Central memory CD4-positive, alpha-beta T cell (primary cell): Measurements from ENCODE around the gene BCL2L11.

Experiments
- DNase-seq: peaks from one replicate; pipeline ENCODE4 v3.0.0; 2022

BCL2L11 gene

DNA sequence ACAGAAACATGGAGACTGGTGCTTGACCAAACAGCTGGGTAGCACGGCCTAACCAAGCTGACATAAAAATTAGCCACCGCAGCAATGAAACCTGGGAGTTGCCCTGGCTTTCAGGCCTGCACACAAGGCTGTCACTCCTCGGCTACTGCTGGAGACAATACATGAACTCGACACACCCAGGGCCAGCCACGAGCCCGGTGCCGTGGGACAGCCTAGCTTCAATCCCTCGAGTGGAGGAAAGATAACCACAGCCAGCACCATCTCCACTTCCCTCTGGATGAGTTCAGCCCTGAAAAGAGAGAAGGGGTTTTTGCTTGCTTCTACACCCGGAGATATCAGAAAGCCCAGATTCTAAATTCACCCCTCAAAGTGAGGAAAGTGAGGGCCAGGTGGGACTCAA, 78.0 kb downstream of the BCL2L11 start:
- DNase-seq, result no peak

- no peak for DNase-seq
Measured at GRCh38 chr2:111199840-111200239, 79.1 kb downstream of the BCL2L11 start.

- DNase-seq, result no peak
Measured at GRCh38 chr2:111200333-111200881, 79.7 kb downstream of the BCL2L11 start.

GRCh38 chr2:111201214-111201613, 80.5 kb downstream of the BCL2L11 start:
- DNase-seq, result no peak

- no peak for DNase-seq
Measured at GRCh38 chr2:111202266-111203040, 81.7 kb downstream of the BCL2L11 start.

DNA sequence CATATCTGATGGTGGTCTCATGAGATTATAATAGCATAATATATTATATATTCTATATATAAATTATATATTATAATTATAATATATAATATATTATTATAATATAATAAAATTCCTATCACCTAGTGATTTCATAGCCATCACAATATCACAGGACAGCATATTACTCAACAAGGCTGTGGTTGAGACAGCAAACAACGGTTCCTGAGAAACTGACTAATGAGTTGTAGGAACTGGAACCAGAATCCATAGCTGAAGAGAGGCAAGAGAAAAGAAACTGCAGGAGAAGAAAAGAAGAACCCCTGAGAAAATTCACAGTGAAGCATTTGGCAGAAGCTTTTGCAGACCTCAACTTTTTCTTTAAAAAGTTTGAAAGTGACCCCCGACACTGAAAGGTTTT, 84.0 kb downstream of the BCL2L11 start:
- no peak for DNase-seq

- DNase-seq, result no peak
Measured at GRCh38 chr2:111205774-111206173, 85.1 kb downstream of the BCL2L11 start.

DNA sequence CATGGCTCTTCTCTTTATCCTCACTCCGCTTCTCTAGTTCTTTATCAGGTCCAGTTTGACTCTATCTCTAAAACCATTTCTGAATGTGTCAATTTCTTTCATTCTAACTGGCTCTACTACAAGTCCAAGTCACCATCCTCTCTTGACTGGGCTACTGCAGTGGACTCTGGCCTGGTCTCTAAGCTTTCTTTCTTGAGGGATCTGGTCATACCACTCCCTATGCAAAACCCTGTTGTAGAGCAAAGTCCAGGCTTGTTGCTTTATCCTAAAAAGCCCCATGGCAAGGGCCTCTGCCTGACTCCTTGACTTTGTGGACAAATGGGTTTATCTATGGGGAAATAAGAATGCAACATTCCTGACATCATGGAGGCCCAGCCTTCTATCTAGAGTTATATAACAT, 87.1 kb downstream of the BCL2L11 start:
- no peak for DNase-seq

DNA sequence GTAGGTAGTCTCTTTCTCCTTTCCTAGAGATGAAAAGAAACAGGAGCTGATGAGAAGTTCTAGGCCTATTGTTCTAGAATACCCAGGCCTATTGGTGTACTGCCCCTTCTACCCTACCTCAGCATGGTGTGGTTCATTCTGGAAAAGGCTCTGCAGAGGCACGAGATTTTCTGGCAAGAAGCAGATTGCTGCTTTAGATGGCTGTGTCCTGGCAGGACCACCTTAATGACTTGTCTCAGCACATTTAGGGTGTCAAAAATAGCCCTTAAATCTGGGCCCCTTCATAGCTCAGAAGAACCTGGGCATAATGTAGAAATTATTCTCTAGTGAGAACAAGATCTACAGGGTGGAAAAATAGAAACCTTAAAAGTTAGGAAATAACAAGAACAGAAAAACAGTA, 87.9 kb downstream of the BCL2L11 start:
- no peak for DNase-seq

DNA sequence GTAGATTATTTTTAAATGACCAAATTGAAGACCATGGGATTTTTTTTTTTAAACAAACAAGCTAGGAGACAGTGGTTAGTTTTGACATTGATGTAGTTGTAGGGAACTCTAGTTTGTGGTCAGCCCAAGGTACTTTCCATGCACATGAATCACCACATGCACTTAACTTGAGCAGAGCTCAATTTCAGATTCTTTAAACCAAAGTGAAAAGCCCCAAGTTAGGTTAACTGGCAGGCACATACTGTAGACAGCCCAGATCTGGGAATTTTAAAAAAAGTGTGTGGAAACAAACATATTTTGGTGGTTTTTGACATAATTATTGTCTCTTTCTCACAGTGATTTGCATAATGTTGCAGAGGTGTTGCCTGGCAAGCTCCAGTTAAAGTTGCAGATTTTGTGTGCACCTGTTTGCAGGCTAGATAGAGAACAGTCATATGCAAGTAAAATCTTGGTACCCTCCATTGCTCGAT, 88.4 kb downstream of the BCL2L11 start:
- DNase-seq, result no peak

DNA sequence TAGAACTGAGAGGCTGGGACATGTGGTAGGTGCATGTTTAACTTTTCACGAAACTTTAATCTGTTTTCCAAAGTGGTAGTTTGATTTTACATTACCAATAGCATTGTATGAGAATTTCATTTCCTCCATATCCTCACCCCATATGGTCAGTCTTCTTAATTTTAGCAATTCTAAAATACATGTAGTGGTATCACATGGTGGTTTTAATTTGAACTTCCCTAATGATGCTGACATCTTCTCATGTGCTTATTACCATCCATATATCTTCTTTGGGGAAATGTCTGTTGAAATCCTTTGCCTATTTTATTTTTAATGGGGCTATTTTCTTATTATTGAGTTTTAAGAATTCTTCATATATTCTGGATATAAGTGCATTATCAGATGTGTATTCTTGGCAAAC, 89.3 kb downstream of the BCL2L11 start:
- no peak for DNase-seq

DNA sequence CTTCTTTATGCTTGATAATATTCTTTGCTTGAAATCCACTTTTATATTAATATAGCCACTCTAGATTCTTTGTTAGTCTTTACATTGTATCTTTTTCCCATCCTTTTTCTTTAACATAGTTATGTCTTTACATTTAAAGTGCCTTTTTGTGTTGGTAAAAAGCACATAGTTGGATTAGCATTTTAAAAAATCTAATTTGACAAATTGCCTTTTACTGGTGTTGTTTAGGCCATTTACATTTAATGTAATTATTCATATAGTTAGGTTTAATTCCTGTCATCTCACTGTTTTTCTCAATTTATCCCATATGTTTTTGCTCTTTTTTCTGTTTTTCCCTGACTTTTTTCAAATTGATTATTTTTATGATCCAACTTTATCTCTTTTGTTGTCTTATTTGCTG, 93.2 kb downstream of the BCL2L11 start:
- no peak for DNase-seq

GRCh38 chr2:111216811-111217652, 96.3 kb downstream of the BCL2L11 start:
- no peak for DNase-seq
